GM18520 (cell line): ENCODE results near the gene ATAD2B.
"Not testable (repeated sequence)": the region's sequence is repeated elsewhere in the genome, so short reads cannot be mapped to it uniquely, and the experiment has no call there.

Experiments used
- ATAC-seq: cut with Tn5 transposase; IDR thresholded peaks from one replicate; pipeline ENCODE4 v1.9.1; 2021; ENCODE audit not compliant: unreplicated experiment

ATAD2B gene

GRCh38 chr2:23926750-23927571, at the start of gene ATAD2B:
TSS of gene ATAD2B (minus strand) at chr2:23927123. CDS start at chr2:23926770, 353 bp downstream.
- ATAC-seq: peak; percentile 83

- ATAC-seq: no peak
Observed at GRCh38 chr2:23967846-23968245, 40.9 kb upstream of the ATAD2B start.

GRCh38 chr2:23954325-23955014, 27.5 kb upstream of the ATAD2B start:
- ATAC-seq: no peak

DNA sequence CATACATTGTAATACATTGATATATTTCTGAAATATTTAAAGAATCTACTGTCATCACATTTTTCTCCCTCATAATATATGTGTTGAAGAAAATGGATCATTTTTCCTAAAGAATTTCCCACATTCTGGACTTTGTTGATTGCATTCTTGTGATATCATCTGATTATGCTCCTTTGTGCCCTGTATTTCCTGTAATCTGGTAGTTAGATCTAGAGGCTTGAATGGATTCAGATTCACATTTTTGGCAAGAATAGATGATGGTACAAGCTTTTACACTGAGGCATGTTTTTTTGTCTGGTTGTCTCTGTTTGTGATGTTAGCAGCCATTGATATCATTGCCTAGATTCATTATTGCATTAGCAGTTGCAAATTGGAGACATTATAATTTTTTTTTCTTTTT, 26.7 kb upstream of the ATAD2B start:
- ATAC-seq: no peak

- not testable (repeated sequence) for ATAC-seq
Observed at GRCh38 chr2:23952558-23952957, 25.6 kb upstream of the ATAD2B start.

- ATAC-seq: no peak
Observed at GRCh38 chr2:23947350-23947749, 20.4 kb upstream of the ATAD2B start.

GRCh38 chr2:23944976-23945375, 18.1 kb upstream of the ATAD2B start:
- no peak for ATAC-seq

DNA sequence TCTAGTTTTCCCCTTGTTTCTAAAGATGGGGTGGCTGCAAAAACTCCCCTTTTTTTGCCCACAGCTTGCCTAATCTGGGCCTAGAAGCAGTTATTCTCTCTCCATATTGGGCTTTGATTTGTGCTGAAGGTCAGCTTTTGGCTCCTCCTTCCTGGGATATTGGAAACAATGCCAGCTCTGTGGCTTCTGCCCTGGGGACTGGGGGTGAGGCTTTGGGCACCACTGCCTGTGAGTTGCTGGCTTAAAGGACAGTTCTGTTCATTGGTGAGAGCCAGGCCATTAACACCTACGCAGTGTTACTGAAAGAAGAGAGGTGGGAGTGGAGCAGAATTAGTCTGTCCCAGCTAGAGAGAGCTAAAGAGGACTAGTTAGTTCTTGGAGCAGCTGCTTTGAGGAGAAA, 17.6 kb upstream of the ATAD2B start:
- no peak for ATAC-seq

GRCh38 chr2:23943666-23944065, 16.7 kb upstream of the ATAD2B start:
- no peak for ATAC-seq

DNA sequence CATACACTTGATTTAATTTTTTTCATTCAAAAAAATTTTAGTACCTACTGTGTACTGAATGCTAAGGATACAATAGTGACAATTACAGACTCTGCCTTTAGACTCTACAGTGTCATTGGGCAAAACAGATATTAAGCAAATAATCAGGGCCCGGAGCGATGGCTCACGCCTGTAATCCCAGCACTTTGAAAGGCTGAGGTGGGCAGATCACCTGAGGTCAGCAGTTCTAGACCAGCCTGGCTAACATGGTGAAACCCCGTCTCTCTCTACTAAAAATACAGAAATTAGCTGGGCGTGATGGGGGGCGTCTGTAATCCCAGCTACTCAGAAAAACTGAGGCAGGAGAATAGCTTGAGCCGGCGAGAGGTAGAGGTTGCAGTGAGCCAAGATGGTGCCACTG, 14.7 kb upstream of the ATAD2B start:
- no peak for ATAC-seq

DNA sequence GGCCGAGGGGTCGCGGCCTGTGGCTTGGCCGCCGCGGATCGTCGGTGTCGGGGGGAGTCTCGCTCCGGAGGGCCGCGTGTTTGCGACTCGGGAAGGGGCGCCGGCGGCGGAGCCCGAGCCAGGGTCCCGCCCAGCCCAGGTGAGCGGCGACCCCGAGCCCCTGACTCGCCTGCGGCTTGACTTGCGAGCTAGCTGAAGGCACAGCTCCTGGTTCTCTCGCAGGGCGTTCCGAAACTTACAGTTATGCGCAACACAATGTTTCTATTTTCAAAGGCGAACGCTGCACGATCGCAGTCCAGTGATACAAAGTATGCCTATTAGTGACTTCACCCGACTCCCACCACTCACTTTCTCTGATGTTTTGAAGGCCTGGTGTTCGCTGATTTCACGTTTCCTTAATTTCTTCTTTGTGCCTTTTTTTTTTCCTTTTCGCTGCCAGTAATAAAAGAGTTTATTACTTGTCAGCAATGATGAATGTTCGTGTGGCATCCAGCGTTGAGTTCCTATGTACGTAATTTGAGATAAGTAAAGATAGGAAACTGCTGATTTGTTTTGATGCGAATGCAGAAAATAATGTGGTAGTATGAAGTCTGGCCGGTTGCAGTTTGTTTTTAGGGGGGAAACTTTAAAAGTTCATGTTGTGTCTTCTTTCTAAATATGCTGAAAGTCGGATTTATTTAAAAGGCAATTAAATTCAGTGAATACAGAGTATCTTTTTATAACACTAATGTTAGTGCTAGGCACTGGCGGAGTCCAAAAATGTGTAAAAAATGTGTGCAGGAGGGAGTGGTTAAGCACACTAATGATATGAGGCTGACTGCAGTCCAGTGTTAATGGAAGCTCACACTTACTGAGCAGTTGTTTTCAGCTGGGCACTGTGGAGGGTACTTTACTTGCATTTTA, 14.0 kb upstream of the ATAD2B start:
- peak; percentile 47 for ATAC-seq

GRCh38 chr2:23939987-23940717, 13.2 kb upstream of the ATAD2B start, which contains the start of gene UBXN2A:
TSS of gene UBXN2A (plus strand) at chr2:23940463. CDS start at chr2:23958315, 17,852 bp downstream.
- ATAC-seq: peak; percentile 71

DNA sequence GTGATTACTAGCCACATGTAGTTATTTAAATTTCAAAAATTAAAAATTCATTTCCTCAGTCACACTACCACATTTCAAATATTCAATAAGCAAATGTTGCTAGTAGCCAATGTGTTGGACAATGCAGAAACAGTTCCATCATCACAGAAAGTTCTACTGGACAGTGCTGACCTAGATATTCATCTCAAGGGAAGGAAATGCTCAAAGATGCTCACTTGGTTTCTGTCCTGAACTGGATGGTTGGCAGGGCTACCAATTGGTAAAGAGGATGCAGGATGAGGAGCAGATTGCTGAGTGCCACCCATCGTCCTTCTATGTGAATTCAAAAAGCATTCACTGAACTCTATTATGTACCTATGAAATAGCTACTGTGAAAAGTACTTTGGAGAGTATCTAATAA, 7.3 kb upstream of the ATAD2B start:
- ATAC-seq: no peak

DNA sequence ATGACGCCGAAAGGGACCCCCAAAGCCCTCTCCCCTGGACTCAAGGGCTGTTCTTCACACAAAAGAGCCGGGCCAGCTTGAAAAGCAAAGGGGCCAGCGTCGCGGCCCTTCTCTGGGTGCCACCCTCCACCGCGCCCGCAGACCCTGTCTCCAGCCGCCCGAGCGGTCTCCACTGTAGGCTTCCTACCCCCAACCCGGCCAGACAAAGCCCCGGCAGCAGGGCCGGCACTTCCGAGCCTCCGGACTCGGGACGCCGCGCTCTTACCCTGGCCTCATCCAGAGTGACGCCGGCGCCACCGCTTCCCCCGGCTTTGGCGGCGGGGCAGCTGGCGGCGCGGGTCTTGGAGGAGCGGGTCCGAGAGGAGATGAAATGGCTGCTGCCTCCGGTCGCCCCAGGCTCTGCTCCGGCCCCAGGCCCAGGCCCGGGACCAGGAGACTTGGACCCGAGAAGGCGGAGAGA, 603 bp downstream of the ATAD2B start:
- ATAC-seq: peak; percentile 5

DNA sequence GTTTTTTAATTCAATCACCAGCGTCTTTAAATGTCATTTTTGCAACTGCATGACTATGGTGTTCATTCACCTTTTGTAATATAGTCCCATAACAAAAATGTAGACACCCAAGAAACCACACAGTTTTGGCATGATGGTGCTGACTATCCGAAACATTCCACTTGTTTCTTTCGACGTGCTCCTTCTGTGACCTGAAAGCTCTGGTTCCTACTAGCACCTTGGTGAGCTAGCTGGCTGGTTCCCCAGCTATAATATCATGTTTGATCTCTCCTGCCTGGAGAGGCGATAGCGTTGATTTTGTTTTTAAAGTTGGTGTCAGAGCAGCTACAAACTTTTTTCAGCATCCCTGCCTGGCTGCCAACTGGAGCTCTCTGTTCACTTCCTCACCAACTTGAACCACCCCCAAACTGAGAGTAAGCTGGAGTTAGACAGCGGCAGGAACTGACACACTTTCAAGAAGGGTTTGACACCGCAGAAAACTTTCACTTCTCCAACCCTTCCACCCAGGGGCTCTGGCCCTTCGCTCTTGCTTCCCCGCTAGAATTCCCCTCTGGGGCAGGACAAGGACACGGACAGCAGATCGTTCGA, 1.1 kb downstream of the ATAD2B start:
- peak; percentile 27 for ATAC-seq

DNA sequence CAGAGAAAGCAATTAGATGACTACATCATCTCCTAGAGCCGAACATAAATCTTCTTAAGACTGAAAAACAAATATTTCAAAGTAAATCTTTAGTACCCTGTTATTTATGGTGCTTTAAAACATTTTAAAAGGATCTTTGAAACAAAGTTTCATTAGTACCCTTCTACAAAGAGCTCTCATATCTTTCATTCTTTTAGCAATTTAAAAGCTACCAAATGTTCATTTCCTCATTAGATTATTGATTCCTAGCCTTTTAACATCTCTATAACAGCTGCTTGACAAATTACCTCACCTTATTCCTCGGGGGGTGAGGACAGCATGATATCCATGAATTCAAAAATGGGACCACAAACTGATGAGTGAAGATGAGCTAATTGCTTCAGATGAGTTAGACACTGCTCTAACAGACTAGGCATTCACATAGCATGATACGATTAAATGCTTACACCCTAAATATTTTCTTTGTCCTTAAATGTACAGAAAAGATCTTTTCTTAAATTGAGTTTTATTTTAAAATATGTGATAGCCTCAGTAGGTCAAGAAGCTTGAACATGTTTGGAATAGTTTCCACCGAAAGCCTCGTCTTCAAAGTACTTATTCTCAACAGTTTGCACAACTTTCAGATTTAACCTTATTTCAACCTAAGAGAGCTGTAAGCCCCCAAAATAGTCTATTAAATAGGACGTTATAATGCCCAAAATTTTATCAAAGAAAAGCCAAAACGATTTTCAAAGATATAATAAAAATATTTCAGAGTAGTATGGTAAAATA, 2.1 kb downstream of the ATAD2B start:
- ATAC-seq: no peak

DNA sequence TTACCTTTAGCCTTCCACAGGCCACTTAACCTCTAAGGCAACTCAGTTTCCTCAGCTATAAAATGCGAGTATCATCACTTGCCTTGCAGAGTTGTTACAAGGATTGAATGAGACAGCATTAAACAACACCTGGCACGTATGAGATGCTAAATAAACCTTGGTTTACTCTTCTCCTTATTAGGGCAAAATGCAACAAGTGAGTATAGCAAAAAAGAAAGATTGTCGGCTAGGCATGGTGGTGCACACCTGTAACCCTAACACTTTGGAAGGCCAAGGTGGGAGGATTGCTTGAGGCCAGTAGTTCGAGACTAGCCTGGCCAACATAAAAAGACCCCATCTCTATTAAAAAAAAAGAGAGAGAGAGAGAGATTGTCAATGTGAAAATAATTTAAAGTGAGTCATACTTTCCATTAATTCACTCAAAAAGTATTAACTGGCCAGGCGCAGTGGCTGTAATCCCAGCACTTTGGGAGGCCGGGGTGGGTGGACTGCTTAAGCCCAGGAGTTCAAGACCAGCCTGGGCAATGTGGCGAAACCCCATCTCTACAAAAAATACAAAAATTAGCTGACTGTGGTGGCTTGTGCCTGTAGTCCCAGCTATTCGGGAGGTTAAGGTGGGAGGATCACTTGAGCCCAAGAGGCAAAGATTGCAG, 8.0 kb downstream of the ATAD2B start:
- no peak for ATAC-seq

GRCh38 chr2:23916727-23917405, 10.1 kb downstream of the ATAD2B start:
- no peak for ATAC-seq
